ENCODE measurements around the gene UROC1.

UROC1 gene

GRCh38 chr3:126447456-126448106 is 70.0 kb downstream of the UROC1 start:
- H3K4me3 ChIP-seq (replicated peaks in 1 of 2; ENCODE audit: low read depth in 2 of 2, low read length in 2 of 2) = no peak overlapping the region
- TF ChIP-seq, protein P1, sequence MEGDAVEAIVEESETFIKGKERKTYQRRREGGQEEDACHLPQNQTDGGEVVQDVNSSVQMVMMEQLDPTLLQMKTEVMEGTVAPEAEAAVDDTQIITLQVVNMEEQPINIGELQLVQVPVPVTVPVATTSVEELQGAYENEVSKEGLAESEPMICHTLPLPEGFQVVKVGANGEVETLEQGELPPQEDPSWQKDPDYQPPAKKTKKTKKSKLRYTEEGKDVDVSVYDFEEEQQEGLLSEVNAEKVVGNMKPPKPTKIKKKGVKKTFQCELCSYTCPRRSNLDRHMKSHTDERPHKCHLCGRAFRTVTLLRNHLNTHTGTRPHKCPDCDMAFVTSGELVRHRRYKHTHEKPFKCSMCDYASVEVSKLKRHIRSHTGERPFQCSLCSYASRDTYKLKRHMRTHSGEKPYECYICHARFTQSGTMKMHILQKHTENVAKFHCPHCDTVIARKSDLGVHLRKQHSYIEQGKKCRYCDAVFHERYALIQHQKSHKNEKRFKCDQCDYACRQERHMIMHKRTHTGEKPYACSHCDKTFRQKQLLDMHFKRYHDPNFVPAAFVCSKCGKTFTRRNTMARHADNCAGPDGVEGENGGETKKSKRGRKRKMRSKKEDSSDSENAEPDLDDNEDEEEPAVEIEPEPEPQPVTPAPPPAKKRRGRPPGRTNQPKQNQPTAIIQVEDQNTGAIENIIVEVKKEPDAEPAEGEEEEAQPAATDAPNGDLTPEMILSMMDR (IDR thresholded peaks at IDR 0.05; ENCODE audit: low read depth, low read length) = no peak
- DNase-seq (ENCODE audit: low read depth in 2 of 2) = no peak

- H3K4me3 ChIP-seq (replicated peaks in 1 of 2; ENCODE audit: low read depth in 2 of 2, low read length in 2 of 2) = no peak overlapping the region
Measured at GRCh38 chr3:126446791-126447190, 70.8 kb downstream of the UROC1 start.

DNA sequence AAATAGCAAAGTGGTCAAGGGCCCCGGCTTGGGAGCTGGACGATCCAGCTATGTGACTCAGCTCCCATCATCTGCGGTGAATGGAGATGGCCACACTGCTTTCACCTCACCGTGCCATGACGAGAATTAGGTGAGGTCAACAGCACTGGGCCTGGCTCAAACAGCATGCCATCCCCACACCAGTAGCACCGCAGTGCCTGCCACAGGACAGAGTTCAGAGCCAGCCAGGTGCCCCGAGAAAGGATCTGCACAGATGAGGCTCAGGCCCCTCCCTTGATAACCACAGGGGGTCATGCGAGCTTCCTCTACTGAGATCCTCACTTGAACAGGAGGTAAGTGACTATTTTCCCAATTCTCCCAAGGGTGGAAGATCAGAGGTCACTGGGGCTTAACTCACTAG is 71.3 kb downstream of the UROC1 start:
- no peak for DNase-seq (ENCODE audit: low read depth in 2 of 2)
- H3K4me3 ChIP-seq (replicated peaks in 1 of 2; ENCODE audit: low read depth in 2 of 2, low read length in 2 of 2) = no peak overlapping the region
- TF ChIP-seq, protein P1 (IDR thresholded peaks at IDR 0.05; ENCODE audit: low read depth, low read length) = no peak

More at GRCh38 chr3:126446791-126447190, 70.8 kb downstream of the UROC1 start:
- TF ChIP-seq, protein P1 (IDR thresholded peaks at IDR 0.05; ENCODE audit: low read depth, low read length) = no peak
- DNase-seq (ENCODE audit: low read depth in 2 of 2) = no peak

DNA sequence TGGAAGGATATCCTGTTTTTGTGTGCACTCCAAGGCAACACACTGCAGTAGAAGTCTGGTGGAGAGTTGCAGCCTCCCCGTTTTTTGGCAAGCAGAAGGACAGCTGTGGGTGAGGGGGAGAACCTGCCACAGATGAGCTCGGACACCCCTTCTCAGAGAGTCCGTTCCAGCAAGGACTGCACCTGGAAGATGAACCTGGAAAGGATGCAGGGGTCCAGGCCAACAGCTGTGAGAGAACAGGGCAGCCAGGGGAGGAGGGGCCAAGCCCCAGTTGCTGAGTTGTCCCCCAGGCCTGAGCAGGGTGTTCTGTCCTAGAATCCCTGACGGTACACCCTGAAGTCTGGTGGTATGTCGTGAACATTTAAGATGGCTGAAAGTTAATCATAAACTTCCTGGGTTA is 72.1 kb downstream of the UROC1 start:
- DNase-seq (ENCODE audit: low read depth in 2 of 2) = no peak
- TF ChIP-seq, protein P1 (IDR thresholded peaks at IDR 0.05; ENCODE audit: low read depth, low read length) = no peak
- H3K4me3 ChIP-seq (replicated peaks in 1 of 2; ENCODE audit: low read depth in 2 of 2, low read length in 2 of 2) = no peak overlapping the region

GRCh38 chr3:126442856-126443242 is 74.7 kb downstream of the UROC1 start:
- no peak overlapping the region for H3K4me3 ChIP-seq (replicated peaks in 1 of 2; ENCODE audit: low read depth in 2 of 2, low read length in 2 of 2)
- TF ChIP-seq, protein P1 (IDR thresholded peaks at IDR 0.05; ENCODE audit: low read depth, low read length) = no peak

DNA sequence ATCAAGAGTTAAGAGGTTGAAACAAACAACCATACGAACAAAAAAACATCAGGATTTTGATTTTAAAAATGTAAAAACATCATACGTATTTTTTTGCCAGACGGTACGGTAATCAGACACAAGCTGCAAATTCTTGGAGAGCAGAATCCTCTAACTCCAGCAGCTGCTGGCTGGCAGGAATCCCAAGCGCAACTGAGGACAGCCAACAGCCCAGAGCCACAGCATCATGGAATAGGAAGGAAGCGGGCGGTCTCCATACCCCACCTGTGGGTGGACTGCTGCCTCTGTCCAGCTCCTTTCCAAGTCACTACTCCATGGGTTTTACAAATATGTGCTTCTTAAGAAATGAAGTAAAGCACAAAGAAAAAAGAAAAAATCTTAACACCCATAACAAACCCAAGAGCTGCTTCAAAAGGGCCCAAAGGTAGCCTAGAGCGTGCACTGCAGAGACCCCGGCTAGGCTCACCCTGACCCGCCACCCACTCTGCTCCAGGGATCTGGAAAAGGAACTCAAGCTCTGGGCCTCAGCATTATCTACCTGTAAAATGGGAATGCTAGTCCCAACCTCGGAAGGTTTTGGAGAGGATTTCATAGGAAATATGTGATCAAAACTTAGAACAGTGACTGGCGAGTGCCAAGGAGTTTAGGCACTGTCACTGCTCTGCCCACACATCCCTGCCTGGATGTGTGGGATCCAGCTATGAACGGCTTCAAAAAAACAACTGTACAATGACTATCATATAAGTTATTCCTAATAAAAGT is 75.3 kb downstream of the UROC1 start:
- no peak overlapping the region for H3K4me3 ChIP-seq (replicated peaks in 1 of 2; ENCODE audit: low read depth in 2 of 2, low read length in 2 of 2)
- DNase-seq (ENCODE audit: low read depth in 2 of 2) = peak in 1 of 2 donors; percentile 22
- TF ChIP-seq, protein P1 (IDR thresholded peaks at IDR 0.05; ENCODE audit: low read depth, low read length) = no peak

More at GRCh38 chr3:126442856-126443242, 74.7 kb downstream of the UROC1 start:
- DNase-seq (ENCODE audit: low read depth in 2 of 2) = no peak
